ENCODE results near the gene TBC1D9.

GRCh38 chr4:140584439-140584838 lies 171.7 kb downstream of the TBC1D9 start:
- TF ChIP-seq CTCF (IDR thresholded peaks at IDR 0.05): no peak
- no peak for TF ChIP-seq POLR2A (IDR thresholded peaks at IDR 0.05)
- TF ChIP-seq EP300 (IDR thresholded peaks at IDR 0.05): no peak
- no peak for TF ChIP-seq POLR2AphosphoS5 (IDR thresholded peaks at IDR 0.05)
